ENCODE data around the gene LBR.

LBR gene

DNA sequence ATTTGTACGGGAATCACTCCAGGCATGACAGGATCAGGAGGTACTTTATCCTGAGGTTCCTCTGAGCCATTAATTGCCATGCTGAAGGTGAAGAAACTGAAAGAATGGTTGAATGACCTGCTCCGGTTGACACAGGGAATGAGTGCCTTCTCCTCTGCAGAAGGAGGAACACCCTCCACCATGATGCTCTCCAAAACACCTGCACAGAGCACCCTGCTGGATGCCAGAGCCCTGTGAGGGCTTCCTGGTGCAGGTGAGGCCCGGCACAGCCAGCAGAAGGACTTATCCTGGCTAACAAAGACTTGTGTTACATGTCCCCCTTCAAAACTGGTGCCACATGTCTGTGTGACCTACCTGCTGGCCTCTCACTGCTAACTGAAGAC lies 14.3 kb upstream of the LBR start:
- DNase-seq: no peak

DNA sequence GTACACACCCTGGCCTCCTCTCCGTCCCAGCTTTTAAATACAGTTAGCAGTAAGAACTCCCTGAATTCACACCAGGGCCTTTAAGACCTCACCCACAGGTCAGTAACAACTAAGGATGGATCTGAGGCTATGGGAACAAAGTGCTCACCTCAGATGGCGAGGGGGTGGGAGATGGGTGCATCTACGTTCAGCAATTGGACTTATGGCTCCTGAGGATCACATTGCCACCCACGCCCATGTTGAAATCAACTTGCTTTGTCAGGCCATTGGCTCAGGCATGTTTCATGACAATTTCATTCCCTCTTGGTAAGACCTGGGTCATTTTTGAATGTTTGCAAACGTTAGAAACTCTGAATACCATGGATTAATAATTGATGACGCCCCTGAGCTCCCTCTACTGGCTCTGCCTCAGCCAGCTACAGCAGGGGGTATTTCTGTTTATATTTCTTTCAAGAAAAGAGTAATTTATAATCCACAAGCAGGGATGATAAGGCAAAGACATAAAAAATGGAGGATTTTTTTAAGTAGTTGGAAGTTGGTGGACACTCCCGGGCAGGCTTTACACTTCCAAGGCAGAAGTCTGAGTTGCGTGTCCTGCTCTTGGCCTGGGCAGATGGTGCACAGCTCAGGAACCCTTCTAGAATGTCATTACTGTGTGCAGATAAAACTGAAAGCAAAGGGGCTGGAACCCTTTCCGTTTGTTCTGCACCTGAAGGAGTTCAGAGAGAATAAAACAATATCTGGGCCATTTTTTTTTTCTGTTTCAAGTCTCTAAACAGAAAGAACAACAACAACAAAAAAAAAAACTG lies 13.7 kb upstream of the LBR start:
- no peak for DNase-seq

DNA sequence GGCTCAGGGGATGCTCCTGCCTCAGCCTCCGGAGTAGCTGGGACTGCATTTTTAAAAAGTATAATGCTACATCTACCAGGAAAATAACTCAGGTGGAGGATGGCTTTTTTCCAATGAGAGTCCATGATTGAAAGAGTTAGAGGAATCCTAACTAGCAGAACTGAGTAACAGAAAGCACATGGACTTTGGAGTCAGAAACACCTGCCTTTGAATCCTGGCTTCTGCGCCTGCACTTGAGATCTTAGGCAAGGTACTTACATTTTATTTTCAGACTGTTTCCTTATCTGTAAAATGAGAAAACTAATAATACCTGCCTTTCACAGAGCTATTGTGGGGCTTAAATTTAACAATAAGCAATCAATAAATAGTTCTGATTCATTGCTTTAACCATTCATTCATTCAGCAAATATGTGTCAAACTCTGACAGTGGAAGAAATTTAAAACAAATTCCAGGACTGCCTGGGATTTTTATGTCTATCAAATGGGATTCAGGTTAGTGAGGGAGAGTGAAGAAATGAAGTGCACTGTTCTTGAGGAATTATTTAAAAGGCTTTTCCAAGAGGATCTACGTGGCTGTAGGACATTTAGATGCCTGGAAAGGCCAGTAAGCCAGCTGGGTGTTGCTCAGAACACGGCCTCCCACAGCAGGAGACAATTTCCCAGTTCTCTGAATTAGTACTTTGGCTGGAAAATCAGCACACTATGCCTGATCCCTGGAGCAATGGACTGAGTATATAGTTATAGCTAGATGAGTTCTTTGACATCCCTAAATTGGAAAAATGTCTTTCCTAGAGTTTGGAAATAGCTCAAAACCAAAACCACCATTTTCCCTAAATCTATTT lies 12.8 kb upstream of the LBR start:
- DNase-seq: no peak

DNA sequence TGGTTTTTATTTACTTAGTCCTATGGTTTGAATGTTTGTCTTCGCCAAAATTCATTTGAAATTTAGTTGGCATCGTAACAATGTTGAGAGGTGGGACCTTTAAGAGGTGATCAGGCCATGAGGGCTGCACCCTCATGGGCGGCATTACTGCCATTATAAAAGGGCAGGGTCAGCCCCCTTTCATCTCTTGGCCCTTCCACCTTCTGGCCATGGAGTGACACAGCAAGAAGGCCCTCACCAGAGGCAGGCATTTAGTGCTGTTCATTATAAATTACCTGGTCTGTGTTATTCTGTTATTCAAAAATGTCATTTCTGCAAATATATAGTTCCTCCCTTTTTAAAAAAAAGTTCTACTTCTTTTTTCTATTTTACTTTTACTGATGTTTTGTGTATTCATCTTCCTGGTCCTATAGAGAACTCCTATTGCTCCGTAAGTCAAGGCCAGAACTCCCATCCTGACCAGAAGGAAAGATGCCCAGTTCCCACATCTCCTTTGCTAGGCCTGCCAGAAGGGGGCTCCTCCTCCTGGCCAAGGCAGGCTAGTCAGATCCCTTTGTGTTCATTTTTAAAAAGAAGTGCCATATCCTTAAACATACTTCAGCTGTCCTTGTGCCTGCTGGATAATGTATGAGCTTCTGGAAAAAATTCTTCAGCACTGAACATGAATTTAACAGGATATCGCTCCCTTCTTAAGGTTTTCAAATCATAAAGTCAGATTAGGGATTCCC lies 10.0 kb upstream of the LBR start:
- DNase-seq: no peak

GRCh38 chr1:225435957-225436392 lies 8.1 kb upstream of the LBR start:
- DNase-seq: no peak

GRCh38 chr1:225435487-225435886 lies 7.6 kb upstream of the LBR start:
- no peak for DNase-seq

DNA sequence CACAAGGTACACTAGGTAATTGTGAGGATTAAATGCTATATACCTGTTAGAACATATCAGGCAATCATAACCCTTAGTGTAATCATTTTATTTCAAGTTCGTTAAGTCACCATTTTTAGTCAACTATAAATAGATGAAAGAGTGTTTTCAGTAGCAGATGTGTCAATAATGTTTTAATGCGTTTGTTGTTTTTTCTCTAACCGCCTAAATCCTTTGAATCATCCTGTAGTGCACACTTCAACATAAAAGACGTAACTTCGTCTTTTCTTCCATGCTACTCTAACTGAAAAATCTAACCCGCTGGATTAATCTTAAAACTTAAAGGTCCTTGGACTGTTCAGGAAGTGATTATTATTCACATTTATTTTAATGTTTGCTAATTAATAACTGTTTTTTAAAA lies 7.2 kb upstream of the LBR start:
- DNase-seq: no peak

- DNase-seq: no peak
Observed at GRCh38 chr1:225434046-225434445, 6.2 kb upstream of the LBR start.

- DNase-seq: no peak
Observed at GRCh38 chr1:225431081-225431863, 3.4 kb upstream of the LBR start.

- no peak for DNase-seq
Observed at GRCh38 chr1:225430301-225430700, 2.5 kb upstream of the LBR start.

- DNase-seq: no peak
Observed at GRCh38 chr1:225428881-225429455, 1.1 kb upstream of the LBR start.

DNA sequence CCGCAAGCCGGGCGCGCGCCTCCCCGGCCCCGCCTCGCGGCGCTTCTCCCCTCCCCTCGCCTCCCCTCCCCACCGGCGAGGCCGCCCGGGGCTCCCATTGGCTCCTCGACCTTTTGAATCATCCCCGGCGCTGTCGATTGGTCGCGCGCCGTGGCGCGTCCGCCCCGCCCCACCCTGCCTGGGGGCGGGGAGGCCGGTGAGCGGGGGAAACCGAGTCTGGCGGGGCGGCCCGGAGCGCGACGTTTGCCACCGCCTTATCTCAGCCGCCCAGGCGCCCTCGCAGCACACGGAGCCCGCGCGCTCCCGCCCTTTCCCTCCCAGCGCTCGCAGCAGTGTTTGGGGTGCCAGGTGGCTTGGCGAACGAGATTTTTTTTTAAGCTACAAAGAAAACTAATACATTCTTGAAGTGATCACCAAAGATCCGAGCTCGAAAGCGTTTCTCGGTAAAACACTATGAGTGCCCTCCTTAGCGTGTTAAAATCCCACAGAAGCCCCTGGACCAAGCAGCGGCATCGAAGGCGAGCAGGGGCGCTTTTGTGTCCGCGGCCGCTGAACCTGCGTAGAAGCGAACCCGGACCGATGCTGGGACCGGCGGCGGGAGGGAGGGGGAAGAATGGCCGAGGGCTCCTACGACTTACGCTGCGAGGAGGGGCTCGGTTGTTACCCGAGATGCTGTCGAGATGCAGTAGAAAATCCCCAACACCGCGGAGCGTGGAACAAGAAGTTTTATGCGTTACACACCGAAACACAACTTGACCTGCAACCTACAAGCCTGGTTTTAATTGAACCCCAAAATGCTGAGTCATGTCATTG lies 436 bp upstream of the LBR start:
- peak; percentile 87 for DNase-seq

- peak; percentile 10 for DNase-seq
Observed at GRCh38 chr1:225426395-225427234, 1.2 kb downstream of the LBR start.

- DNase-seq: no peak
Observed at GRCh38 chr1:225425201-225425786, 2.5 kb downstream of the LBR start.

- no peak for DNase-seq
Observed at GRCh38 chr1:225424562-225425200, 3.2 kb downstream of the LBR start.

DNA sequence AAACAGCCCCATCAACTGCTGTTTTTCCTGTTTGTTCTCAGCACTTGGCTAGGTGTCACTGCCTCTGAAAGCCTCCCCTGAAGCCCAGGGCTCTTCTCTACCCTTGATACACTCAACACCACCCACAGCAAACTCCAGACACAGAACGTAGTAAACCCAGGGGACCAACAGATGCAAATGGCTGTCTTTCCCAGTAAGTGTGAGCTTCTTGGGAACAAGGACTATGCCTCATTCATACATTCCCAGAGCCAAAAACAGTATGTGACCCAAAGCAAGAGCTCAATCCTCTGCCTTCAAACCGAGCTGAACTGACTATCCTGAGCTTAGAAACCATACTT lies 4.4 kb downstream of the LBR start:
- DNase-seq: no peak

GRCh38 chr1:225422795-225423517 lies 4.9 kb downstream of the LBR start:
- no peak for DNase-seq

- no peak for DNase-seq
Observed at GRCh38 chr1:225422031-225422605, 5.7 kb downstream of the LBR start.

DNA sequence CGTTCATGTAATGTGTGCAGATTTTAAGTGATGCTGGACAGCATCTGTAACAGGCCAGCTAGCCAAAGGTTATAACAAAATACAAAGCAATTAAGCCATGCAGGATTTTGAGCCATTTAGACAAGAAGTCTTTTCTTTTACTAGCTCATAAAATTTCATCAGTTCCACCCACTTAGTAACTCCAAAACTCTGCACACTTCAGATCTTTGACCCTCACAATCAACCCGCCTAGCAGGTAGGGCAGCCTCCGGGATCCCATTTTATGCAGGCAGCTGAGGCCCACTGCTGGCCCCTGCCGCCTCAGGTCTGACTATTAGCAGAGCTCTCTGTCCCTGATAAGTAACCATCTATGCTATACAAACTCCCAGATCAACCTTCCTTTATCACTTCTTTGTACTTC lies 9.2 kb downstream of the LBR start:
- no peak for DNase-seq
